ENCODE measurements around the gene TSPAN8.
"Not testable (repeated sequence)": the region's sequence is repeated elsewhere in the genome, so short reads cannot be mapped to it uniquely, and the experiment has no call there.

Gene TSPAN8

DNA sequence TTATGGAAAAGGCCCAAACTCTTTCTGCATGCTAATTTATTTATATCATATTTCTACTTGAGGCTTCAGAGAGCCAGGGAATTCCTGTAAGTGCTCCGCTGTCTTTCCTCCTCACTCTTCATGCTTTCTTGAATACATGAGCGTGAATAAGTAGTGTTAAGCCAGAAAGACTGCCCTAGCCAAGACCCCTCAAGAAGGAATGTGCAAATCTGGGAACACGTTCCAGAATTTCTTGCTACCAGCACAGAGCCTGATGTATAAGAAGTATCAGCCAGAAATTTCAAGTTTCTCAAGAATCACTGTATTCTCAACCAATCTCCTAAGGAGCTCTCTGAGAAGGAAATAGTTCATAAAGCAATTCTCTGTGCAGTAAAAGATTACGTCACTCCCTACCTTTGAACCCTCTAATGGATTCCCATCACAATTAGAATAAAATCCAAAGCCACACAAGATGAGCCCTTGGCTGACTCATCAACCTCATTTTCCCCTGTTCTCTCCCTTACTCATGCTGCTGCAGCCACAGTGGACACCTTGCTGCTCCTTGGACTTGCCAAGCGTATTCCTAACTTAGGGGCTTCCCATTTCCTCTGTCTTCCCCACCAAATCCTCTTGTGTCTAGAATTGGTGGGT is 6.9 kb upstream of the TSPAN8 start:
- no peak for DNase-seq (ENCODE audit: low read depth in 2 of 2)

DNA sequence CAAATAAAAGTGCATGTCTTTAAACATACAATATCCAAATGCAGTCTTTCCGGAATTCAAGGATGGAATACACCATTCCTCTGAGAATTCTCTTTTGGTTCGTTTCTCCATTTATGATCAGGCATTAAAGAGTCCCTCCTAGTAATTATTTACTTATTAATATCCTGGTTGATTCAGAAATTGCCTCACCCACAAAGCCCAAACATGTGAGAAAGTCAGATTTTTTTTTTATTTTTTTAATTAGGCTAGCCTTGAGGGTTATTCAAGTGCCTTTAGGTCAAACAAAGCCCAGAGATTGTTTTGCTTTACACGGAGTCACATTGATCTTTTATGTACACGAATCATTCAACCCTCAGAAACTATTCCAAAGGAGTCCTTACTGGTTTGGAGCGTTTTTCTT is 6.4 kb upstream of the TSPAN8 start:
- no peak for DNase-seq (ENCODE audit: low read depth in 2 of 2)

DNA sequence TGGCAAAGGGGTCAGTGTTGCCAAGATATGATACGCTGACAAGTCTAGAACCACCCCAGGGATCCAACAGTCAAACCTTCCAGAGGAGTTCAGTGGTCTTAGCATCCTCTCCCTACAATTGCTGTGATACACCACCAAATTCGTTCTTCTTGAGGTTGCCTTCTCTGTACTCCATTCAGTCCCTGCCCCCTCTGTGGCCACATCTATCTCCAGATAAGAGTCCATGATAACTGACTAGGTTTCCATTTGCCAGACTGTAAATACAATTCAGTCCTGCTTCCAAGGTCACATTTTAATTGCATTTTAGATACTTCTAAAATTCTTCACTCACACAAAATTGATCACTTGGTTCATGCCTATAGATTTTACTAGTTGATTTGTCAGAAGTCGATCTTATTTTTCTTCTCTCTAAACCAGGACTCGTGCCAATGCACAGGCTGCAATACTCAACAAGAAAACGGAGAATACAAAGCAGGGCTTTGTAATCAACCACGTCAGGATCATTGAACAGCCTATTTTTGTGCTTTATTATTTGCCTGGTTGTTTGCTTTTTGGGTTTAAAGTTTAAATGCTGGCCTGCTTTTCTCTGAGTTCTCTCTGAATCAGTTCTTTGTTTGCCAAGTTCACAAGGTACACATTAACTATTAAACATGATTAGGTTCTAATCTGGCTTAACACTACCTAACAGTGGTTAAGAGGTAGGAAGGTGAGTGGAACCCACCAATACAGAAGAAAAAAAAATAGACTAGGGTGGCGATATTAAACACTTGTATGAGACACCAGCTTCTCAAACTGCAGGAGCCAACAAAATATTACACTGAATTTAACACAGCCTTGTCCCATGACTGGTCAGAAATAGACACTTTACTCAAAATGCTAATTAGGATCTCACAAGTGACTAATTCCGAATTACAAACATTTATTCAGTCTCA is 5.3 kb upstream of the TSPAN8 start:
- DNase-seq (ENCODE audit: low read depth in 2 of 2) = no peak

DNA sequence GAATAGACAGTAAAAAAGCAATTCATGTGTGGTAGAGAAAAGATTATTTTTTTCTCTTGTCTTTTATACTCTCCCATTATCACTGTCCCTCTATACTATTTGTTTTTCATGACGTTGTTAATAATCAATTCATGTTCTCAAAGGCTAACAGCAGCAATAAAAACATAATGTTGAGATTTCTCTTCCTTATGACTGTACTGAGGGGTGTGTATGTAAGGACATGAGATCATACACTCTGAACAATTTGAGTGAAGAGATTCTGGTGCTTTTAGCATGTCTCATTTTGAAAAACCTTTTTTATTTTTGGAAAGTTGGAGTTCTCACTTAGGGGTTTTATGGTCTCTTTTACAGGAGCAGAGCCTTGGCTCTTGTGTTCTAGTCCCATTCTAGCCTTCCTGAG is 3.8 kb upstream of the TSPAN8 start:
- DNase-seq (ENCODE audit: low read depth in 2 of 2) = no peak

DNA sequence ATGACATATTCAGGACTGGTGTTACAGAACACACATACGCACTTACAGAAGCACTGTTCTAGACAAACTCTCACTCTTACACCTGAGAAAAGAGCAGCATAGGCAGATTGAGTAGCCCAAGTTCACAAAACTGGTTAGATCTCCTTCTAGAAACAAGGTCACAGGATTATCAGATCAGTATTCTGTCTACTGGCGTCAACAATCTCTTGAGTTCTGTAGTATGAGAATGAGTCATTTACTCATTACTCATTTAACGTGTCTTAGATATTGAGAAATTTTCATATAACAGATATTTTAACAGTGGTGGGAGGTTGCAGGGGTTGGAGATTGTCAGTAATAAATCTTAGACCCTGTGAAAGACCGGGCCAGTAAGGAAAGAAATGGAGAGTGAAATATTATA is 2.8 kb upstream of the TSPAN8 start:
- no peak for DNase-seq (ENCODE audit: low read depth in 2 of 2)

DNA sequence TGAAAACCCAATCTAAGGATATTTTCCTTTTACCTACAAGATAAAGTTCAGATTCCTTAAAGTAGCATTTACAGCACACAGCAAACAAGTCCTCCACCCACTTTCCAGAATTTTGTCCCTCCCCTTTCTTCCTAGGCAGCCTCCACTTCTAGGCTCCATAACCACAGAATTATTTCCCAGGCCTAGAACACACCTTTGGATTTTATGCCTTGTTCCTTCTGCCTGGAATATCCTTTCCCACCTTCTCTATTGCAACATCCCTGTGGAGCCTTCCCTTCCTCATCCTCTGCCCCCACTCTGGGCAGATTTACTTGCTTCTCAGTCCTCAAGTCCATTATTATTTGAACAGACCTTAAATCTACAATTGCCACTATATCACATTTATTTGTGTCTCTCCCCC is 2.1 kb upstream of the TSPAN8 start:
- no peak for DNase-seq (ENCODE audit: low read depth in 2 of 2)

DNA sequence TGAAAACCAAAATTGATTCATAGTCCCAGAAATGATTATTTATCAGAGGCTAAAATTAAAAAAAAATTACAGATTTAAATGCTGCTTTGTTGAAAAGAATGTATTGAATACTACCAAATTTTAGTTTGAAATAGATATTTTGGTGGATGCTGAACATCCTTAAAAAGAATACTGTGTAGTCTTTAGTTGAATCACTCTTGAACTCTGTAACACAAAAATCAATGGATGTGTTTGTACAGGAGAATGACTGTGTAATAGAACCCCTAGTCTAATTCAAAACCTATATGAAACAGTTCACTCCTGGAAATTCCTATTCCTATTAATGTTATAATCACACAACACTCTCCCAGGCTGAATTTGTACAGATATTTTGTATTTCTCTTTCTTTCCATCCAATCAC is 1.5 kb upstream of the TSPAN8 start:
- no peak for DNase-seq (ENCODE audit: low read depth in 2 of 2)

DNA sequence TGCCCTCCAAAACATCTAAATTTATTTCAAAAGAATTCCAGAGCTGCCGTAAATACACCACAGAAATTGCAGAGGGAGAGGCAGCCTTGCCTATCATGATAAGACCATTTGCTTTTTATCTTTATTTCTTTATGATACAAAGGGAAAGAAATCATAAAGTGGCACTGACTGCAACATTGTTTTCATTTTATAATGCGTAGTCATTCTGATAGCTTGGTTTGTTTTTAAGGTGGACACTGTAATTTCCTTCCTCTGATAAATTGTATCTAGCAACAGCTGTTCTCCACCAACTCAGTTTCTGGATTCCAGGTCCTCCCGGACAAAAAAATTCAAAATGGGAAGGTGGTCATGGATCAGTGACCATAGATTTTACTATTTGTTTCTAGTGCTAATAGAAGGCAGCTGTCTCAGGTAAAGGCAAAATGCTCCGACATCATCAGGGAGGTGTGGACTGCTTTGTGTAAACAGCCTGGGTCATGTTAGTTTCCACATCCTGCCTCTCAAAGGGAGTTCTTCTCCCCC is 623 bp upstream of the TSPAN8 start:
- DNase-seq (ENCODE audit: low read depth in 2 of 2) = no peak

DNA sequence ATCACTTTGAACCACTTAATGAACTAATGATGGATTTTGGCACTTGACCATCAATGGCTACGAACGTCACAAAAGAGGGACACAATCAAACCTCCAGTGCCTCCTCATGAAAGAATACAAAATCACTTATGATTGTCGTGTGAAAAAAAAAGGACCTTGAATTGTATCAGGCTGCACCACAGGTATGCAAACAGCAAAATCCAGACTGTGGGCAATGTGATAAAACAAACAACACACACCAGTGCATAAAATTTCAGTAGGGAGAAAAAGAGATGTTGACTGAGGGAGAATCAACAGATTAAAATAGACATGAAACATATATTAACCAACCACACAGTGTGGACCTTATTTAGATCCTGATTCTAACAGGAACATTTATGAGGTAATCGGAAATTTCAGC is 2.6 kb downstream of the TSPAN8 start:
- no peak for DNase-seq (ENCODE audit: low read depth in 2 of 2)

DNA sequence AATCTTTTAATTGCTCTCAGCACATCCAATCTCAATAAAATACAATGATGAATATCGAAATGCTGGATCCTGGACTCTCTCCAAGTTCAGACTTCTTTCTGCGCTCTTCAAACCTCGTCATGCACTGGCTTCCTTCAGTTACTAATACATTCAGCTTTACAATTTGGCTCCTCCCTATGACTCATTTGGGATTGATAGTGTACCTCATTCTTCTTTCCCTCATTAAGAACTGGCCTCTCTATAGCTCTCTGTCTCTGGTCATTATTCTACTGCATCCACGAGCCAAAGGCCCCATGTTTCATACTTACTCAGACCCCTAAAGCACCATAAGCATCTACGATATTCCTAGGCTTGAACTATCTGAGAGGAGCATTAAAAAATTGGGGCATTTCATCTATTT is 4.9 kb downstream of the TSPAN8 start:
- no peak for DNase-seq (ENCODE audit: low read depth in 2 of 2)

DNA sequence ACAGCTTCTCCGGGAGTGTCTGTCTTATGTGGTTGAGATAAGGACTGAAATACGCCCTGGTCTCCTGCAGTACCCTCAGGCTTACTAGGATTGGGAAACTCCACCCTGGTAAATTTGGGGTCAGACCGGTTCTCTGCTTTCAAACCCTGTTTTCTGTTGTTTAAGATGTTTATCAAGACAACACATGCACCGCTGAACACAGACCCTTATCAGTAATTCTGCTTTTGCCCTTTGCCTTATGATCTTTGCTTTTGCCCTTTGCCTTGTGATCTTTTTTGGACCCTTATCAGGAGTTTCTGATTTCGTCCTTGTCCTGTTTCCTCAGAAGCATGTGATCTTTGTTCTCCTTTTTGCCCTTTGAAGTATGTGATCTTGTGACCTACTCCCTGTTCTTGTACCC is 7.8 kb downstream of the TSPAN8 start:
- not testable (repeated sequence) for DNase-seq (ENCODE audit: low read depth in 2 of 2)

DNA sequence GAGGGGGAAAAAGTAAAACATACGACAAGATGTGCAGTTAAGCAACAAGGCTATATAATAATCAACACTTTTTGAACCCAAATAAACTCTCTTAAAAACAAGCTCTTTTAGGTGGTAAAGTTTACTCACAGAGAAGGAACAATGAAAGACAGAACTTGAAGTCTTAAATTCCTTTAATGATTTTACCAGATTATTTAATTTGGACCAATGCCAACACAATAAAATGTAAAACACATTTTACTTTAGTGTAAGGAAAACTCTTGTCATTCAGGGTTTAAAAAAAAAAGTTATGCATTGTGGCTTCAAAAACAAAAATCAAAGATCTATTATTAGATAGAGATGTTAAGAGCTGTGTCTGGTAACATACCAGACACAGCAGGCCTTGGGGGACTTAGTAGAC is 13.1 kb downstream of the TSPAN8 start:
- DNase-seq (ENCODE audit: low read depth in 2 of 2) = no peak

DNA sequence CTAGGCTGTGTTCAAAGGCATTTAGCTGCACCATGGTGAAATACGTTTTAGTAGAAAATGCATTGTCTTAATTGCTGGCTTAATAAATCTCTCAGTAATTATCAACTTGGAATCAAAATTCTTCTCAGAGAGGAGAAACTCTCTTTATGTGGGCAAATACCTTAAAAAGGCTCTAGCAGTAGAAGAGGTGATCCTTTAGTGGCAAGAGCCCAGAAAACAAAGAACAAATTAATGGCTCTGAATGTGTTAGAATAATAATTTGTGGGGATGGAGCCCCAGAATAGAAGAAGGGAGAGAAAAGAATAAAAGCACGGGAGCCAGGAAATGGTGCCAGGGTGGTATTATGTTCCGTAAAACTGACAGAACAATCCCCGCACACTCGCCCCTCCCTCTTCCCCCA is 14.8 kb downstream of the TSPAN8 start:
- no peak for DNase-seq (ENCODE audit: low read depth in 2 of 2)

DNA sequence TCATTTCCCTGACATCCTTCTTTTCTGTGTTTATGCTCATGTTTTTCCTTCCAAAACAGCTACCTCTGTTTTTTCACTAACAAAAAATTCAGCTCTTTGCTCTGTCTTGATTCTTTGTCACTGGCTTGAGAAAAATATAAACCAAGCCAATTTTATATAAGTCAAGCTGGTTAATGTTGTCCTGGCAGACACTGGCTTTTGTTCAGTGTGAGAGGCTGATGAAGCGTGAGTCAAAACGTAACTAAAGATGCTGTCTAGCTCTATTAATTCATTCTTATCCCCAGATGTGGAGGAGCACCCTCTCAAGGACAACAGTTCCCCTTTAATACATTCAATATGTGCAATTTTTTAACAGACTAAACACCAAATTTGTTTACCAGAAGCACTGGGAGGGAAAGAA is 15.8 kb downstream of the TSPAN8 start:
- DNase-seq (ENCODE audit: low read depth in 2 of 2) = no peak

DNA sequence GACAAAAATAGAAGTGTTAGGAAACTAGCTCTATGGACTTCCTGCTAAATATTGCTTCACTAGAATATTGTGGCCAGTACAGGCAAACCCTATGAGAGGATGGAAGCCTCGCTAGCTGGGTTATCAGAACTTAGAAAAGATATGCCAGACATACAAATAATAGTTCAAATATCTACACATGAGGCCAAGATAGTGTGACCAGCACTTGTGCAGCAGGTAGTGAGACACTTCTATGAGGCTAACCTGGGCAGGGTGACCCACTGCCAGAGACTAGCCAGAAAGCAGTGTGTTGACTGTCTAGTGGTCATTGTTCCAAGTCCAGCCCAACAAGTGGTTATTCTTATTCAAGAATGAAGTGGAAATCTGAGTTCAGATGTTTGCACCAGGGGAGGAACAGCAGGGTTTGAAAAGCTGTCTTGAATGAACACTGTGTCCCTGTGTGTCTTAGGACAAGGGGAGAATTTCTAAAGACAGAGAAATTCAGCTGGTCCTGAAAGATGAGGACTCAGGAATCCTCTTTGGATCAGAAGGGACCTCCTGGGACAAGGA is 16.3 kb downstream of the TSPAN8 start:
- DNase-seq (ENCODE audit: low read depth in 2 of 2) = no peak

DNA sequence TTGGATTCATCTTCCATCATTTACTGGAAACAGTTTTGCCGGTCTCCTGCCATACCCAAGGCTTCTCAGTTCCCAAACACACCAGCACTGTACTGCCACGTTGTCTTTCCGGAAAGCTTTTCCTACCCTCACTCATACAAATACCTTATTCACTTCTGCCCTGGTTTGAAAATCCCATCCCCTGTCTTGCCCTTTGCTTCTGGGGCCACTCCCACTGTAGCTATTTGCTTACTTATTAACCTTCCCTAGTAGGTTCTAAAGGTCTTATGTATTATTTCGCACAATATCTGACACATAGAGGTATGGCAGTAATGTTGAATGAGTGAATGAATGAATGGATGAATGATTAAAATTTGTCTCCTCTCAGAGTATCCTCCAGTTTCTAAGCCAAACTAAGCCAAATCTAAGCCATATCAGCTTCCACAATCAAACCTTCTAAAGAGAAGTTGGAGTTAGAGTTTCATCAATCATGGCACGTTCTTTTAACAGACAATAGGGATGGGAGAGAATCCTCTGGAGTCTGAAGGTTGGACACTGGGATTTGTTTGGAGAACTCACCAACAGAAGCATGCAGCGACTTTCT is 18.6 kb downstream of the TSPAN8 start:
- no peak for DNase-seq (ENCODE audit: low read depth in 2 of 2)

DNA sequence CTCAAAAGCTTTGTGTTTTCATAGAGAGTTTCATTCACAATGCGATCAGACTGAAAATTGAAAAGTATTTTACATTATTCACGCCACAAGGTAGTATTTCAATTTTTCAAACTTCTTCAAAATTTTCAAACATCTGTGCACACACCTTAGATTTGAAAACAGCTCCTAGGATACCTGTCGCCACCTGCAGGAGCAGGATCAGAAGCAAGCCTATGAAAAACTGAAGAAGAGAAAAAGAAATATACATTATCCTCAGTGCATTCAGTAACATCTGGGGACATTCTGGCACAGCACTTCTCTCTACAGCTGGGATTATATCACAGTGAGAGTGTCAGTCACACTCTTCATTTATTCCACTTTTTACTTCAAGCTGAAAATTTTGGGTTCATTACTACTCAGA is 19.8 kb downstream of the TSPAN8 start:
- no peak for DNase-seq (ENCODE audit: low read depth in 2 of 2)

DNA sequence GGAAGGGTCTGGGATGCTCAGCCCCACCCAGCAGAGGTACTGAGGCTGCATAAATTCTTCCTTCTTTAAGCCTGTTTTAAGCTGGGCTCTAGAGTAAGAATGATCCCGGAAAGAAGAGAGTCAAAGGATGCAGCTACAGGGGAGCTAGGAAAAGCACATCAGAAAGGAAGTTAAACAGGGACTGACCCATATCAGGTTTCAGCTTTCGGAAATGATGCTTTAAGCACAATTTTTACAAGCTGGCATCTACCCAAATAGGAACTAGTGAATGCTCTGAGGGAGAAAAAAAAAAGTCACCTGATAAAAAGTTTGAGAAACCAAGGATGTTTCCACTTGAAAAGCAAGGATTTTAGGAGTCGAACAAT is 22.0 kb downstream of the TSPAN8 start:
- DNase-seq (ENCODE audit: low read depth in 2 of 2) = no peak

DNA sequence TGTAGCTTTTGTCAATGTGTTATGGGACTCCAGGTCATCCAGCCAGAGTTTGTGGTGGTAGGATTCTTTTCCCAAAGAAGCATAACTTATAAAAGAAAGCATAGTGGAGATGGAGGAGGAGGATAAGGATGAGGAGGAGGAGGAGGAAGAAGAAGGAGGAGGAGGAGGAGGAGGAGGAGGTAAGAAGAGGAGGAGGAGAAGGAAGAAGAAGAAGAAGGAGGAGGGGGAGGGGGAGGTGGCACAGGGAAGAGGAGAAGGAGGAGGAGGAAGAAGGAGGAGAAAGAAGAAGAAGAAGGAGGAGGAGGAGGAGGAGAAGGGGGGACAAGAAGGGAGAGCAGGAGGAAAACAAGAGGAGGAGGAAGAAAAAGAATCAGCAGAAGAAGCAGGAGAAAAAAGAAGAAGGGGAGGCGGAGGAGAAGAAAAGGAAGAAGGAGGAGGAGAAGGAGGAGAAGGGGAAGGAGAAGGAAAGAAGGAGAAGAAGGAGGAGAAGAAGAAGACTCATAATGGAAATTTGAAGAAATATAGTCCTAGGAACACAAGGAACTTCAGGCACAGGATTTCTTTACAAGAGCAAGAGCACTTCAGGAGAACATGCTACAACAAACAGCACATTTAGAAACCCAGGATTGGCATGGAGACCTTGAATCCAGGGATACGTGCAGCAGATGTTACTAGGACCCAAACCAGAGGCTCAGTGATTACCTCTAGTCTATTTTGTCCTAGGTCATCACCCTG is 22.6 kb downstream of the TSPAN8 start:
- no peak for DNase-seq (ENCODE audit: low read depth in 2 of 2)

DNA sequence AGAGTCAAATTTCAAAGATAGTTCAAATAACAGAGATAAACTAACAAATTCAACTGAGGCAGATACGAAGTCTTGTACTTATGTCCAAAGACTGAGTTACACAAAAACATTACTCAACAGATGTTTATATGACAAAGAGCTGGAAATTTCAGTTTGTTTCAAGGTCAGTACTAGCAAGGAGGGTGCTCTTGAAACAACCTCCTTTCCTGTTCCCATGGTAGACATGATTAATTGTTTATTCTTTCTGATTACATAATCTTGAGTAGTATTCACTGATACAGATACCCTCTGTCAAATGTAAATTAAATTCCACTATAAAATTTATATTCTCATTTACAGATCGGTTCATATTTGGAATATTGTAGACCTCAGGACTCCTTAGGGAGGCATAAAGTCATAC is 23.4 kb downstream of the TSPAN8 start:
- no peak for DNase-seq (ENCODE audit: low read depth in 2 of 2)

DNA sequence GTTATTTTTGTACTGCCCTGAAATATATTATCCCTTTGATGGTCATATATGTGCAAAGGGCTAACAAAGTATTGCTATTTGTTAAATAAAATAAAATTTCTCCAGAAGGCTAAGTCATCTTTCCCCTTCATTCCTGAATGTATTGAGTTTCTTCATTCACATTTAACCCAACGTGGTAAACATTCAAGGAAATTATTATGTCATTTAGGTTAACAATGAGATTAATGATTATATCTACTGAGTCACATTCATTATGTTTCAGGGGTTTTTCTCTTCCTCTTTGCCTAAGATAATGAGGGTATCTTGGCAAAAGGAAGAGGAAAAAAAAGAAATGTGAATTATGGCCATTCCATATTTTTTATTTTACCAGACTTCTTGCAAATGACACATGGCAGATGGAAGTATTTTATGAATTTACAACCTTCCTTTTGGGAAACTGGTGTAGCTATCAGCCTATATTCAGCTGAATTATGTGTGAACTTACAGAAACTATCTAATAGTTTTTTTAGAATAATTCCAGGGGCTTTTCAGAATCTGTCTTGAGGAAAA is 27.2 kb downstream of the TSPAN8 start:
- DNase-seq (ENCODE audit: low read depth in 2 of 2) = no peak

DNA sequence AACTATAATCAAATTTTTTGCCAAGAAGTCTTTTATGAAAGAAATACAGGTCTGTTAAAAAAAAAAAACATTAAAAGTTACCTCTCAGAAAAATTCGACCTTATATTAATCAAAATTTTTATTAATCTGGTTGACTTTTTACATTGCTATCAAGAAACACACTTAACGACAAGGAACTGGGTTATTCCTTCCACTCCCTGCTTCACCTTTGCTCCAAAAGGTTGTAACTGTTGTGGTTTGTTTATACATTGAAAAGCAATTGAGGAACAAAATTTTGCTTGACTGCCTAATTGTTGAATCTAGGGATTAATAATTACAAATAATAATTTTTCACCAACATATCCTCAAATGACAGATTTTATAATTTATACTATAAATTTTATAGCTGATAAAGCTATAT is 28.4 kb downstream of the TSPAN8 start:
- no peak for DNase-seq (ENCODE audit: low read depth in 2 of 2)

All from stimulated activated CD8-positive, alpha-beta memory T cell treated with anti-CD3 and anti-CD28 coated beads, Interleukin-2, amount 100 ng/mL, for 1 hour (primary cell).